Posterior vena cava (tissue), 2 donors: Measurements from ENCODE around the gene SFRP5. TPM values are rescaled to one million over a fixed set of nuclear protein-coding genes. Genes with fewer than 3 reads are reported as not detected.

Source experiments
- DNase-seq: peaks from one replicate; pipeline ENCODE4 v3.0.0-alpha.2; 2020; ENCODE audit warnings: low spot score
- intact Hi-C, 2 donors: fragments of 100-400 bp; cut with DNase I; formaldehyde crosslinking; loops; one replicate each; pipeline versions ENCODE4 v1.14.1 to v1.14.2; 2022 to 2023
- total RNA-seq, 2 donors: library from RNA; stranded (reverse); fragmentation: NEBNext Ultra II Directional; extraction: Animal tissue kit (Norgen Biotek cat#: 25700); gene quantifications; one replicate each; pipeline ENCODE4 v1.2.1, GENCODE V29; 2021
- donor health status: DM: yes; HTN: yes; CAD: no.
- donor health status: DM: yes; HTN: yes; CAD: no.

SFRP5 gene
- total RNA-seq, 2 donors from 2014 or later = 0.38 to 0.56 TPM

- intact Hi-C loops = no loop called here
- no peak for DNase-seq
Observed at GRCh38 chr10:97747573-97747972, 24.2 kb downstream of the SFRP5 start.

GRCh38 chr10:97744405-97745035, 27.3 kb downstream of the SFRP5 start:
- intact Hi-C loops = no loop called here
- DNase-seq = peak; percentile 12

- DNase-seq = no peak
- intact Hi-C loops = no loop called here
Observed at GRCh38 chr10:97743169-97743943, 28.4 kb downstream of the SFRP5 start.

GRCh38 chr10:97740613-97741012, 31.2 kb downstream of the SFRP5 start:
- no peak for DNase-seq
- intact Hi-C loops = no loop called here

GRCh38 chr10:97738616-97739015, 33.2 kb downstream of the SFRP5 start:
- no peak for DNase-seq
- intact Hi-C loops = loop anchor here in 1 of 2 donors (5.0 kb wide), 1 partner anchor 51 kb away; the partner anchor contains the start of gene AVPI1

- DNase-seq = no peak
- intact Hi-C loops = loop anchor here in 1 of 2 donors (5.0 kb wide), 1 partner anchor 51 kb away; the partner anchor contains the start of gene AVPI1
Observed at GRCh38 chr10:97737770-97738265, 34.0 kb downstream of the SFRP5 start.

- intact Hi-C loops = loop anchor here in 1 of 2 donors (5.0 kb wide), 1 partner anchor 50 kb away; the partner anchor contains the start of gene AVPI1
- peak; percentile 99 for DNase-seq
Observed at GRCh38 chr10:97736902-97737769, 34.7 kb downstream of the SFRP5 start, which contains the start of gene ZFYVE27. TSS of gene ZFYVE27 (plus strand) at chr10:97737128. CDS start at chr10:97738478, 1,350 bp downstream.

GRCh38 chr10:97736403-97736901, 35.3 kb downstream of the SFRP5 start:
- intact Hi-C loops = loop anchor here in 1 of 2 donors (5.0 kb wide), 1 partner anchor 49 kb away; the partner anchor contains the start of gene AVPI1
- DNase-seq = no peak

- intact Hi-C loops = no loop called here
- no peak for DNase-seq
Observed at GRCh38 chr10:97734021-97734420, 37.8 kb downstream of the SFRP5 start.

- intact Hi-C loops = no loop called here
- DNase-seq = no peak
Observed at GRCh38 chr10:97733256-97733655, 38.5 kb downstream of the SFRP5 start.

- intact Hi-C loops = no loop called here
- DNase-seq = no peak
Observed at GRCh38 chr10:97732052-97732359, 39.8 kb downstream of the SFRP5 start.

- no peak for DNase-seq
- intact Hi-C loops = loop anchor here in 1 of 2 donors (2.0 kb wide), 1 partner anchor 27 kb away; no protein-coding TSS in a partner anchor
Observed at GRCh38 chr10:97731346-97732051, 40.3 kb downstream of the SFRP5 start.

GRCh38 chr10:97729014-97729413, 42.8 kb downstream of the SFRP5 start:
- DNase-seq = no peak
- intact Hi-C loops = no loop called here

GRCh38 chr10:97726636-97727178, 45.1 kb downstream of the SFRP5 start:
- no peak for DNase-seq
- intact Hi-C loops = loop anchor here in 1 of 2 donors (1.0 kb wide), 1 partner anchor 24 kb away; no protein-coding TSS in a partner anchor

GRCh38 chr10:97724341-97724941, 47.4 kb downstream of the SFRP5 start:
- intact Hi-C loops = no loop called here
- DNase-seq = no peak

GRCh38 chr10:97723001-97723400, 48.8 kb downstream of the SFRP5 start:
- no peak for DNase-seq
- intact Hi-C loops = no loop called here

- intact Hi-C loops = no loop called here
- no peak for DNase-seq
Observed at GRCh38 chr10:97721871-97722780, 49.7 kb downstream of the SFRP5 start.
